T-helper 17 cell (primary cell): ENCODE results near the gene RLIM. TPM values are rescaled to one million over a fixed set of nuclear protein-coding genes. Genes with fewer than 3 reads are reported as not detected.

Experiments
- total RNA-seq, 4 donors: library from RNA in 2 of 4; stranded (reverse) in 2 of 4; gene quantifications; one replicate each; pipeline ENCODE4 v1.2.3 and lab custom pipeline; 2022 to 2026

The RLIM gene
- total RNA-seq, 2 donors from 2014 or later = 52.0 to 55.2 TPM

Other genes starting within 250 kb of the RLIM start
- under 1 TPM; 0.10 to 0.12 TPM for gene SLC16A2, start 193.1 kb downstream of the RLIM start, total RNA-seq